ENCODE measurements around the gene CPVL. TPM values are rescaled to one million over a fixed set of nuclear protein-coding genes. Genes with fewer than 3 reads are reported as not detected.

CPVL gene
- total RNA-seq, 1 donor from 2014 or later, result 49.4 TPM

- Histone ChIP-seq H3K27ac (no peak overlapping the region), H3K27me3 (ENCODE audit: low read depth) (no peaks in the 10 kb centered on the region), H3K4me1 (no peaks in the 10 kb centered on the region), H3K4me3 (no peak overlapping the region), H3K36me3 (no peaks in the 10 kb centered on the region), H3K9me3 (no peaks in the 10 kb centered on the region)
- TF ChIP-seq CTCF (IDR thresholded peaks at IDR 0.05), result no peak
- ATAC-seq (no peak), DNase-seq (no peak)
- intact Hi-C loops (cut with DNase I), result no loop called here
Observed at GRCh38 chr7:29007127-29007526, 139.2 kb downstream of the CPVL start.

- ATAC-seq (no peak), DNase-seq (no peak)
- Histone ChIP-seq H3K27ac (no peak overlapping the region), H3K9me3 (no peaks in the 10 kb centered on the region), H3K27me3 (ENCODE audit: low read depth) (no peaks in the 10 kb centered on the region), H3K4me3 (no peak overlapping the region), H3K4me1 (no peaks in the 10 kb centered on the region), H3K36me3 (no peaks in the 10 kb centered on the region)
- no peak for TF ChIP-seq CTCF (IDR thresholded peaks at IDR 0.05)
- intact Hi-C loops (cut with DNase I), result no loop called here
Observed at GRCh38 chr7:29005829-29006228, 140.5 kb downstream of the CPVL start.

GRCh38 chr7:29005406-29005805, 140.9 kb downstream of the CPVL start:
- TF ChIP-seq CTCF (IDR thresholded peaks at IDR 0.05), result no peak
- no peaks in the 10 kb centered on the region for H3K27me3 ChIP-seq (ENCODE audit: low read depth)
- H3K9me3 ChIP-seq, result no peaks in the 10 kb centered on the region
- no peak for DNase-seq
- ATAC-seq, result no peak
- intact Hi-C loops (cut with DNase I), result no loop called here
- H3K27ac ChIP-seq, result no peak overlapping the region
- no peaks in the 10 kb centered on the region for H3K36me3 ChIP-seq
- H3K4me3 ChIP-seq, result no peak overlapping the region
- no peaks in the 10 kb centered on the region for H3K4me1 ChIP-seq

- no peak for DNase-seq
- Histone ChIP-seq H3K4me1 (no peaks in the 10 kb centered on the region), H3K36me3 (no peaks in the 10 kb centered on the region), H3K27ac (no peak overlapping the region), H3K9me3 (no peaks in the 10 kb centered on the region), H3K4me3 (no peak overlapping the region), H3K27me3 (ENCODE audit: low read depth) (no peaks in the 10 kb centered on the region)
- intact Hi-C loops (cut with DNase I), result no loop called here
- TF ChIP-seq CTCF (IDR thresholded peaks at IDR 0.05), result no peak
- ATAC-seq, result no peak
Observed at GRCh38 chr7:29003703-29004102, 142.6 kb downstream of the CPVL start.

GRCh38 chr7:29000717-29001076, 145.6 kb downstream of the CPVL start:
- Histone ChIP-seq H3K27me3 (ENCODE audit: low read depth) (no peaks in the 10 kb centered on the region), H3K36me3 (no peaks in the 10 kb centered on the region), H3K27ac (no peak overlapping the region), H3K4me1 (no peaks in the 10 kb centered on the region), H3K9me3 (no peaks in the 10 kb centered on the region), H3K4me3 (no peak overlapping the region)
- DNase-seq, result no peak
- intact Hi-C loops (cut with DNase I), result no loop called here
- ATAC-seq, result no peak
- TF ChIP-seq CTCF (IDR thresholded peaks at IDR 0.05), result no peak
